ENCODE measurements around the gene KLHL2.

DNA sequence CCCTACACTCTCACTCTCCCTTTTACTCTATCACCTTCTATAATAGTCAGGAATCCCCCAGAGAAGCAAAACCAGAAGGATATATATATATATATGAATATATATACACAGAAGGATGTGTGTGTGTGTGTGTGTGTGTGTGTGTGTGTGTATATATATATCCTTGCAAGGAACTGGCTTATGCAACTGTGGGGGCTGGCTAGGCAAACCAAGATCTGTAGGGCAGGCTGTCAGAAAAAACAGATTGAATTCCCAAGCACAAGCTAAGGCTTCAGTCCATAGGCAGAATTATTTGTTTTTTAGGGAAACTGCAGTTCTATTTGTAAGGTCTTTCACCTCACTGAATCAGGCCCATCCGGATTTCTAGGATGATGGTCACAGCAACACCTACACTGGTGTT is 13.0 kb upstream of the KLHL2 start:
- TF ChIP-seq, protein P1, sequence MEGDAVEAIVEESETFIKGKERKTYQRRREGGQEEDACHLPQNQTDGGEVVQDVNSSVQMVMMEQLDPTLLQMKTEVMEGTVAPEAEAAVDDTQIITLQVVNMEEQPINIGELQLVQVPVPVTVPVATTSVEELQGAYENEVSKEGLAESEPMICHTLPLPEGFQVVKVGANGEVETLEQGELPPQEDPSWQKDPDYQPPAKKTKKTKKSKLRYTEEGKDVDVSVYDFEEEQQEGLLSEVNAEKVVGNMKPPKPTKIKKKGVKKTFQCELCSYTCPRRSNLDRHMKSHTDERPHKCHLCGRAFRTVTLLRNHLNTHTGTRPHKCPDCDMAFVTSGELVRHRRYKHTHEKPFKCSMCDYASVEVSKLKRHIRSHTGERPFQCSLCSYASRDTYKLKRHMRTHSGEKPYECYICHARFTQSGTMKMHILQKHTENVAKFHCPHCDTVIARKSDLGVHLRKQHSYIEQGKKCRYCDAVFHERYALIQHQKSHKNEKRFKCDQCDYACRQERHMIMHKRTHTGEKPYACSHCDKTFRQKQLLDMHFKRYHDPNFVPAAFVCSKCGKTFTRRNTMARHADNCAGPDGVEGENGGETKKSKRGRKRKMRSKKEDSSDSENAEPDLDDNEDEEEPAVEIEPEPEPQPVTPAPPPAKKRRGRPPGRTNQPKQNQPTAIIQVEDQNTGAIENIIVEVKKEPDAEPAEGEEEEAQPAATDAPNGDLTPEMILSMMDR (IDR thresholded peaks at IDR 0.05; ENCODE audit: insufficient read depth, low read depth, low read length), result no peak
- no peak for TF ChIP-seq EZH2 (IDR thresholded peaks at IDR 0.05; ENCODE audit: insufficient read depth, low read length)

Data from astrocyte (in vitro differentiated cells and primary cell).